Measurements from ENCODE around the gene RUVBL2. TPM values are rescaled to one million over a fixed set of nuclear protein-coding genes. Genes with fewer than 3 reads are reported as not detected.
"Not testable (repeated sequence)": the region's sequence is repeated elsewhere in the genome, so short reads cannot be mapped to it uniquely, and the experiment has no call there.

The RUVBL2 gene
- total and polyA plus RNA-seq, 10 donors = 32.0 to 58.4 (median 40.4) TPM

- peak in 5 of 11 experiments; percentile 9 to 38 (median 27) for TF ChIP-seq CTCF (IDR thresholded peaks at IDR 0.05 in 8 of 11, conservative IDR thresholded peaks at IDR 0.05 in 3 of 11)
- H3K9me3 ChIP-seq; H3K4me3 ChIP-seq; intact Hi-C loops (cut with DNase I; ENCODE audit: low total_unique reads); H3K4me1 ChIP-seq; DNase-seq; H3K27ac ChIP-seq; H3K36me3 ChIP-seq: not testable (repeated sequence)
- H3K27me3 ChIP-seq (replicated peaks in 1 of 7) = peaks cover 0 to 14% (median 5%) of the 10 kb centered on the region in 7 donors
- WGBS, 5 donors = 18 to 37% (median 27%) methylated on average over 27 to 28 of the region's 28 CpGs
Measured at GRCh38 chr19:49031642-49032301, 38.1 kb downstream of the RUVBL2 start, which contains the start of gene CGB2. Gene CGB2, plus strand, starts transcription at chr19:49031890. Its CDS starts 206 bp downstream, at chr19:49032096.

- H3K4me1 ChIP-seq; H3K27ac ChIP-seq; DNase-seq; H3K27me3 ChIP-seq (replicated peaks in 1 of 7); H3K36me3 ChIP-seq; H3K4me3 ChIP-seq; H3K9me3 ChIP-seq; intact Hi-C loops (cut with DNase I; ENCODE audit: low total_unique reads): not testable (repeated sequence)
- 50 to 67% (median 54%) methylated on average over 17 to 18 of the region's 18 CpGs for WGBS, 5 donors
- peak in 4 of 11 experiments; percentile 11 to 47 (median 32) for TF ChIP-seq CTCF (IDR thresholded peaks at IDR 0.05 in 8 of 11, conservative IDR thresholded peaks at IDR 0.05 in 3 of 11)
Measured at GRCh38 chr19:49036815-49037214, 43.1 kb downstream of the RUVBL2 start, which contains the start of gene CGB1. Gene CGB1, minus strand, starts transcription at chr19:49036895. Its CDS starts 184 bp downstream, at chr19:49036711.

- H3K36me3 ChIP-seq; H3K27me3 ChIP-seq (replicated peaks in 1 of 7); H3K27ac ChIP-seq; intact Hi-C loops (cut with DNase I; ENCODE audit: low total_unique reads); H3K9me3 ChIP-seq; DNase-seq; H3K4me3 ChIP-seq; H3K4me1 ChIP-seq: not testable (repeated sequence)
- WGBS, 5 donors = 88 to 99% (median 93%) methylated on average over 5 to 8 of the region's 8 CpGs
Measured at GRCh38 chr19:49038111-49038510, 44.4 kb downstream of the RUVBL2 start.

- intact Hi-C loops (cut with DNase I; ENCODE audit: low total_unique reads); H3K4me3 ChIP-seq; H3K36me3 ChIP-seq; H3K9me3 ChIP-seq; DNase-seq; H3K27me3 ChIP-seq (replicated peaks in 1 of 7); H3K4me1 ChIP-seq; H3K27ac ChIP-seq: not testable (repeated sequence)
- WGBS, 5 donors = 86 to 93% (median 88%) methylated on average over 15 to 26 of the region's 26 CpGs
Measured at GRCh38 chr19:49038557-49039276, 45.0 kb downstream of the RUVBL2 start.

- H3K27ac ChIP-seq; H3K4me3 ChIP-seq; intact Hi-C loops (cut with DNase I; ENCODE audit: low total_unique reads); H3K36me3 ChIP-seq; H3K9me3 ChIP-seq; H3K4me1 ChIP-seq; DNase-seq; H3K27me3 ChIP-seq (replicated peaks in 1 of 7): not testable (repeated sequence)
- 51 to 70% (median 64%) methylated on average over 8 to 9 of the region's 9 CpGs for WGBS, 5 donors
Measured at GRCh38 chr19:49039736-49040135, 46.0 kb downstream of the RUVBL2 start.
